SHP77 treated with DMSO at 0.1 percent for 48 hours (cell line): ENCODE results near the gene LGALS9.
"Not testable (repeated sequence)": the region's sequence is repeated elsewhere in the genome, so short reads cannot be mapped to it uniquely, and the experiment has no call there.

Experiments
- DNase-seq: peaks from one replicate; lab custom pipeline; 2025; lab: John Stamatoyannopoulos, UW

The LGALS9 gene

GRCh38 chr17:27690882-27691281 lies 59.9 kb downstream of the LGALS9 start:
- DNase-seq = no peak

DNA sequence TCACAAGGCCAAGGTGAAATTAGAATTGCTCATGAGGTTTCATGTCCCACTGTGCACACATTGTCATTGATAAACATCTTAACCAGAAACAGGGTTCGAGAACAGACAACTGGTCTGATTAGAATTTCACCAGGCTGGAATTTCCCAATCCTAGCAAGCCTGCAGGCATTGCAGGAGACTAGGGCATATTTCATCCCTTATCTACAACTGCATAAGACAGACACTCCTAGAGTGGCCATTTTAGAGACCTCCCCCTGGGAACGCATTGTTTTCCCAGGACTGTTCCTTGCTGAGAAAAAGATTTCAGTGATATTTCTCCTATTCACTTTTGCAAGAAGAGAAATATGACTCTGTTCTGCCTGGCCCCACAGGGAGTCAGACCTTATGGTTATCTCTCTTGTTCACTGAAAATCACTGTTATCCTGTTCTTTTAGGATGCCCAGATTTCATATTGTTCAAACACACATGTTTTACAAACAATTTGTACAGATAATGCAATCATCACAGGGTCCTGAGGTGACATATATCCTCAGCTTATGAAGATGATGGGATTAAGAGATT lies 64.3 kb downstream of the LGALS9 start:
- not testable (repeated sequence) for DNase-seq
